ENCODE data around the gene SPATA7.

SPATA7 gene

GRCh38 chr14:88420187-88420586, 34.7 kb downstream of the SPATA7 start:
- DNase-seq = no peak

GRCh38 chr14:88421286-88421685, 35.8 kb downstream of the SPATA7 start:
- no peak for DNase-seq

- no peak for DNase-seq
Observed at GRCh38 chr14:88422047-88422446, 36.6 kb downstream of the SPATA7 start.

GRCh38 chr14:88422919-88423650, 37.6 kb downstream of the SPATA7 start:
- no peak for DNase-seq

GRCh38 chr14:88424573-88424972, 39.1 kb downstream of the SPATA7 start:
- DNase-seq = no peak

GRCh38 chr14:88426271-88426670, 40.8 kb downstream of the SPATA7 start:
- no peak for DNase-seq

- no peak for DNase-seq
Observed at GRCh38 chr14:88430976-88431375, 45.5 kb downstream of the SPATA7 start.

GRCh38 chr14:88437658-88438057, 52.2 kb downstream of the SPATA7 start:
- DNase-seq = no peak

GRCh38 chr14:88439088-88439487, 53.6 kb downstream of the SPATA7 start:
- no peak for DNase-seq

- no peak for DNase-seq
Observed at GRCh38 chr14:88452231-88452630, 66.8 kb downstream of the SPATA7 start.

GRCh38 chr14:88454886-88455285, 69.4 kb downstream of the SPATA7 start:
- DNase-seq = no peak

- no peak for DNase-seq
Observed at GRCh38 chr14:88463318-88463717, 77.9 kb downstream of the SPATA7 start.

GRCh38 chr14:88468406-88468805, 82.9 kb downstream of the SPATA7 start:
- DNase-seq = no peak

- no peak for DNase-seq
Observed at GRCh38 chr14:88470542-88471440, 85.3 kb downstream of the SPATA7 start.

GRCh38 chr14:88473791-88474190, 88.3 kb downstream of the SPATA7 start:
- no peak for DNase-seq

GRCh38 chr14:88476214-88476774, 90.8 kb downstream of the SPATA7 start:
- no peak for DNase-seq

- DNase-seq = no peak
Observed at GRCh38 chr14:88476825-88477224, 91.4 kb downstream of the SPATA7 start.

- no peak for DNase-seq
Observed at GRCh38 chr14:88477513-88478250, 92.2 kb downstream of the SPATA7 start.

GRCh38 chr14:88478931-88479330, 93.5 kb downstream of the SPATA7 start:
- no peak for DNase-seq

- DNase-seq = no peak
Observed at GRCh38 chr14:88479574-88479987, 94.1 kb downstream of the SPATA7 start.

- DNase-seq = no peak
Observed at GRCh38 chr14:88481059-88481458, 95.6 kb downstream of the SPATA7 start.

- no peak for DNase-seq
Observed at GRCh38 chr14:88481794-88482193, 96.3 kb downstream of the SPATA7 start.

GRCh38 chr14:88482524-88482923, 97.1 kb downstream of the SPATA7 start:
- no peak for DNase-seq

Measured in SIG-M5 (cell line).